Ovary (tissue), 9 donors: Measurements from ENCODE around the gene MAZ. TPM values are rescaled to one million over a fixed set of nuclear protein-coding genes. Genes with fewer than 3 reads are reported as not detected.
"Not testable (repeated sequence)": the region's sequence is repeated elsewhere in the genome, so short reads cannot be mapped to it uniquely, and the experiment has no call there.

Experiments used
- DNase-seq, 5 donors: peaks; one replicate each; pipeline ENCODE4 v3.0.0-alpha.2; 2019 to 2020
- H3K27ac ChIP-seq, 2 donors: fragments of 200-600 bp; one replicate each; pipeline versions ENCODE4 v1.5.1 to v1.8.0; 2019 to 2022
- H3K27me3 ChIP-seq: fragments of 200-600 bp; one replicate; pipeline ENCODE4 v1.8.0; 2022
- H3K36me3 ChIP-seq: fragments of 200-600 bp; sonication (generic); one replicate; pipeline ENCODE4 v1.5.1; 2019
- H3K4me1 ChIP-seq: one replicate; pipeline ENCODE4 v1.8.1; 2013; ENCODE audit warnings: mild to moderate bottlenecking, moderate library complexity; ENCODE audit not compliant: insufficient read depth
- H3K4me3 ChIP-seq: fragments of 200-600 bp; sonication (generic); one replicate; pipeline ENCODE4 v1.5.1; 2017
- H3K9me3 ChIP-seq, 2 donors: fragments of 200-600 bp in 1 of 2; sonication (generic) in 1 of 2; one replicate each; pipeline versions ENCODE4 v1.5.1 to v1.8.1; 2013 to 2019; ENCODE audit warnings: mild to moderate bottlenecking in 1 of 2, moderate library complexity in 1 of 2
- EP300 ChIP-seq: sonication (generic); formaldehyde crosslinking; IDR thresholded peaks from one replicate; pipeline ENCODE4 v1.6.1; 2017; ENCODE audit warnings: antibody characterized with exemption
- POLR2A ChIP-seq: fragments of 450-650 bp; IDR thresholded peaks from one replicate; pipeline ENCODE4 v1.6.1; 2017; ENCODE audit warnings: antibody characterized with exemption, mild to moderate bottlenecking, moderate library complexity
- WGBS, 3 donors: extraction: QIAGEN DNeasy Blood & Tissue Kit in 1 of 3; methylation state at CpG; one replicate each; pipeline versions ENCODE4 v1.1.5 to v1.1.7; 2013 to 2017; 5-methylcytosine and 5-hydroxymethylcytosine counted together
- intact Hi-C, 4 donors: fragments of 100-400 bp; cut with DNase I; formaldehyde crosslinking; loops; one replicate each; pipeline versions ENCODE4 v1.11.0 to v1.15.1; 2022 to 2023
- polyA plus RNA-seq, 2 donors: library from polyadenylated mRNA; stranded (reverse); fragments of 200-250 nt in 1 of 2; fragments of 350-450 nt in 1 of 2; fragmentation: Illumina TruSeq in 1 of 2; extraction: RNeasy Lipid Tissue Mini Kit (QIAGEN cat#74804) in 1 of 2; gene quantifications; one replicate each; pipeline ENCODE4 v1.2.3, GENCODE V29; 2013 to 2014
- total RNA-seq, 7 donors: library from RNA; depleted of rRNA in 2 of 7; stranded (reverse); fragments of >200 nt in 2 of 7; fragmentation: NEBNext Ultra II Directional in 3 of 7; extraction: Animal tissue kit (Norgen Biotek cat#: 25700) in 3 of 7; gene quantifications; one replicate each; pipeline versions ENCODE4 v1.1.0 to v1.2.4, GENCODE V29; 2016 to 2023
- TF ChIP-seq, protein P1 (sequence below), 3 donors: fragments of 450-650 bp in 2 of 3; fragments of 200-600 bp in 1 of 3; IDR thresholded peaks; one replicate each; pipeline versions ENCODE4 v1.5.1 to v1.8.0; 2016 to 2022; ENCODE audit warnings: antibody characterized with exemption in 3 of 3, mild to moderate bottlenecking in 1 of 3
- donor health status: DM: no; HTN: no; CAD: no; lungs with moderate emphysema.
- donor health status: DM: no; HTN: no; CAD: no.
- donor health status: Bipolar disorder and iron deficiency.
- donor health status: DM: yes; HTN: yes; CAD: no.
- donor health status: DM: no; HTN: no; CAD: no.
- donor health status: DM: yes; HTN: yes; CAD: no.

Gene MAZ
- total and polyA plus RNA-seq, 9 donors: 50.6 to 256 (median 167) TPM

GRCh38 chr16:29824589-29825144, 18.3 kb downstream of the MAZ start:
- peaks cover 30% of the 10 kb centered on the region for H3K4me1 ChIP-seq
- TF ChIP-seq POLR2A (no peak), EP300 (no peak)
- TF ChIP-seq, protein P1, sequence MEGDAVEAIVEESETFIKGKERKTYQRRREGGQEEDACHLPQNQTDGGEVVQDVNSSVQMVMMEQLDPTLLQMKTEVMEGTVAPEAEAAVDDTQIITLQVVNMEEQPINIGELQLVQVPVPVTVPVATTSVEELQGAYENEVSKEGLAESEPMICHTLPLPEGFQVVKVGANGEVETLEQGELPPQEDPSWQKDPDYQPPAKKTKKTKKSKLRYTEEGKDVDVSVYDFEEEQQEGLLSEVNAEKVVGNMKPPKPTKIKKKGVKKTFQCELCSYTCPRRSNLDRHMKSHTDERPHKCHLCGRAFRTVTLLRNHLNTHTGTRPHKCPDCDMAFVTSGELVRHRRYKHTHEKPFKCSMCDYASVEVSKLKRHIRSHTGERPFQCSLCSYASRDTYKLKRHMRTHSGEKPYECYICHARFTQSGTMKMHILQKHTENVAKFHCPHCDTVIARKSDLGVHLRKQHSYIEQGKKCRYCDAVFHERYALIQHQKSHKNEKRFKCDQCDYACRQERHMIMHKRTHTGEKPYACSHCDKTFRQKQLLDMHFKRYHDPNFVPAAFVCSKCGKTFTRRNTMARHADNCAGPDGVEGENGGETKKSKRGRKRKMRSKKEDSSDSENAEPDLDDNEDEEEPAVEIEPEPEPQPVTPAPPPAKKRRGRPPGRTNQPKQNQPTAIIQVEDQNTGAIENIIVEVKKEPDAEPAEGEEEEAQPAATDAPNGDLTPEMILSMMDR (IDR thresholded peaks at IDR 0.05): no peak
- H3K27me3 ChIP-seq: no peaks in the 10 kb centered on the region
- WGBS, 3 donors: 5 to 7% (median 7%) methylated on average over 7 of the region's 7 CpGs
- no peaks in the 10 kb centered on the region for H3K9me3 ChIP-seq
- no peaks in the 10 kb centered on the region for H3K36me3 ChIP-seq
- H3K4me3 ChIP-seq: no peak overlapping the region
- peak overlapping the region; percentile 82 to 94 for H3K27ac ChIP-seq
- peak in 2 of 5 donors; percentile 41 to 51 for DNase-seq
- intact Hi-C loops: no loop called here

DNA sequence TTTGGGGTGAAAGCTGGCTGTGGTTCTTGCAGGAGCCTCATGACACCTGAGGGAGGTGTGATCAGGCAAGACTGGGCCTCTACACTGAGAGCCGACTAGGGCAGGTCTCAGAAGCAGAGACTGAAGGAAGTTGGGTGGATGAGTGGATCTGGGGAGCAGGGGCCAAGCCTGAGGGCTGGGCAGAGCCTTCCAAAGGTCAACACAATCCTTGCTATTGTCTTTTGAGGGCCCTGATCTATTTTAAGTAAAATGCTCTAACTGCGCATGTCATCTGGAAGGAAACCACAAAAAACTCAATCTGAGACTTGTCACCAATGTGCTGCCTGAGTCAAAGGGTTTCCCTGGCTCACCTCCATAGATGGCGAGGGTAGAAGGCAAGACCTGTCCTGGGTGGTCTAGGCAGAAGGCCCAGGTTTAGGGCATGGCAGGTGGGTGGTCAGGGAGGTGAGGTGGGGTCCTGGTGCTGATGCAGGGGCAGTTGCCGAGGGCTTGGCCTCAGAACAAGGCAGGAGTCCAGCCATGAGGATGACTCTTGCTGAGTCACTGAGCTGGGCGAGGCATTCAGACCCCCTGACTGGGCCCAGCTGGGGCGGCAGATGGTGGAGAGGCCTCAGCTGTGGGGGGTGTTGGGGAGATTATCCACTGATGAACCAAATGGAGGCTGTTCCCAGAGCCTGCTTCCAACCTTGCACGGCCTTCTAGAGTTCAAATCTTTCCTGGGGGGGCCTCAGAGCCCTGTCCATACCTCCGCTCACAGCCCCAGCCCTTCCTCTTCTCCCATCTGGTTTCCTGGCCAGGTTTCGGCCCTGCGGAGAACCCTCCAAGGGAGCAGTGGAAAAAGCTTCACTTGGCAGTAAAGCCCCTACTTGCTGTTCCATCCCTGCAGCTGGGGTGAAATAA, 19.1 kb downstream of the MAZ start:
- H3K27me3 ChIP-seq: no peaks in the 10 kb centered on the region
- no peaks in the 10 kb centered on the region for H3K9me3 ChIP-seq
- intact Hi-C loops: no loop called here
- H3K4me1 ChIP-seq: peaks cover 29% of the 10 kb centered on the region
- H3K4me3 ChIP-seq: no peak overlapping the region
- peak; percentile 13 for TF ChIP-seq POLR2A
- TF ChIP-seq, protein P1 (IDR thresholded peaks at IDR 0.05): no peak
- H3K36me3 ChIP-seq: no peaks in the 10 kb centered on the region
- 15 to 24% (median 24%) methylated on average over 10 of the region's 10 CpGs for WGBS, 3 donors
- peak; percentile 79 to 86 (median 81) for DNase-seq
- H3K27ac ChIP-seq: peak overlapping the region; percentile 82 to 94

GRCh38 chr16:29826342-29826695, 20.0 kb downstream of the MAZ start:
- H3K9me3 ChIP-seq: no peaks in the 10 kb centered on the region
- H3K36me3 ChIP-seq: no peaks in the 10 kb centered on the region
- peaks cover 29% of the 10 kb centered on the region for H3K4me1 ChIP-seq
- peak overlapping the region; percentile 82 to 94 for H3K27ac ChIP-seq
- TF ChIP-seq EP300: no peak
- intact Hi-C loops: no loop called here
- H3K4me3 ChIP-seq: no peak overlapping the region
- DNase-seq: no peak
- 24 to 36% (median 29%) methylated on average over 8 of the region's 8 CpGs for WGBS, 3 donors
- H3K27me3 ChIP-seq: no peaks in the 10 kb centered on the region

DNA sequence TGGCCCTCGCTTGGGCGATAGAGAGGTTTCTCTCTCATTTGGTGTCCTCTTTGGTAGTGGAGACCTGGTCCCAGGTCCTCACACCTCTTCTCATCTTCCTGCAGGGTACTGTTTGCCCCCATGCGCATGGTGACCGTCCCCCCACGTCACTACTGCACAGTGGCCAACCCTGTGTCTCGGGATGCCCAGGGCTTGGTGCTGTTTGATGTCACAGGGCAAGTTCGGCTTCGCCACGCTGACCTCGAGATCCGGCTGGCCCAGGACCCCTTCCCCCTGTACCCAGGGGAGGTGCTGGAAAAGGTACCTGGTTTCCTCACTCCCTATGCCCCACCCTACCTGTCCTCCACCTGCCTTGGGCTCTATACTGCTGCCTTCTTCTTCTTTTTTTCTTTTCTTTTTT, 24.4 kb downstream of the MAZ start:
- Histone ChIP-seq H3K36me3 (no peaks in the 10 kb centered on the region), H3K4me3 (no peak overlapping the region), H3K4me1 (peaks cover 10% of the 10 kb centered on the region), H3K9me3 (no peaks in the 10 kb centered on the region), H3K27me3 (no peaks in the 10 kb centered on the region), H3K27ac (no peak overlapping the region)
- intact Hi-C loops: no loop called here
- 93 to 96% (median 94%) methylated on average over 11 of the region's 11 CpGs for WGBS, 3 donors
- TF ChIP-seq EP300 (no peak), POLR2A (no peak)
- TF ChIP-seq, protein P1 (IDR thresholded peaks at IDR 0.05): no peak
- DNase-seq: no peak

DNA sequence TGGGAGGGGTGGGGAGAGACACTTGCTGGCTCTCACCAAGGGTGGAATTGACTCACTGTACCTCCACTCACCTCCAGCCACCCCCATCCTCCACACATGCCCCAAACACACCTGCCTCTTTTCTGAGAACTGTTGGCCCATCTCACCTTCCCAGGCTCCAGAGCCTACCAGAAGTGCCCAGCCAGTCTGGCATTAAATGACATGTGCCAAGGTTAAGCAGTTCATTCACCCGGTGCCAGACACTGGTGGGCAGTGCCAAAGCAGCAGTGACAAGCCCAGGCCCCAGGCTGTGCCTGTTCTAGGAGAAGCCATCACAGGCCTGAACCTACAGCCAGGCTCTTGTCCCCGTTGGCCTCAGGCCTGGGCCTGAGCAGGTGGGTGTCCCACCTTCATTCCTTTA, 25.2 kb downstream of the MAZ start:
- no peak for DNase-seq
- WGBS, 3 donors: 74 to 90% (median 76%) methylated on average over 2 of the region's 2 CpGs
- intact Hi-C loops: no loop called here

GRCh38 chr16:29833219-29833618, 26.9 kb downstream of the MAZ start:
- H3K4me1 ChIP-seq, intact Hi-C loops, H3K27ac ChIP-seq, H3K27me3 ChIP-seq, H3K36me3 ChIP-seq, H3K4me3 ChIP-seq, H3K9me3 ChIP-seq, DNase-seq: not testable (repeated sequence)
- WGBS, 3 donors: 94 to 97% (median 97%) methylated on average over 4 of the region's 4 CpGs

More for the DNA sequence above, 25.2 kb downstream of the MAZ start:
- H3K9me3 ChIP-seq: no peaks in the 10 kb centered on the region
- TF ChIP-seq, protein P1 (IDR thresholded peaks at IDR 0.05): no peak
- TF ChIP-seq EP300: no peak
- TF ChIP-seq POLR2A: no peak
- peaks cover 5% of the 10 kb centered on the region for H3K4me1 ChIP-seq
- H3K36me3 ChIP-seq: no peaks in the 10 kb centered on the region
- peak overlapping the region in 1 of 2 donors; percentile 28 for H3K27ac ChIP-seq
- no peaks in the 10 kb centered on the region for H3K27me3 ChIP-seq
- H3K4me3 ChIP-seq: no peak overlapping the region
